GM12878 (cell line): Measurements from ENCODE around the gene LRBA.

ENCODE experiments used
- KAT2A ChIP-seq: conservative IDR thresholded peaks from 2 replicates; pipeline ENCODE4 v1.6.1; 2011; ENCODE audit warnings: low read depth, low read length; ENCODE audit not compliant: control insufficient read depth
- NFIC ChIP-seq: IDR thresholded peaks from 2 replicates; pipeline ENCODE4 v1.6.1; 2012; ENCODE audit warnings: low read depth, mild to moderate bottlenecking, inconsistent platforms, low read length, moderate library complexity
- RFX5 ChIP-seq: IDR thresholded peaks from 2 replicates; pipeline ENCODE4 v1.6.1; 2011; ENCODE audit warnings: low read depth, low read length, improper control_type of control experiment
- SIN3A ChIP-seq: IDR thresholded peaks from 2 replicates; pipeline ENCODE4 v1.6.1; 2012; ENCODE audit warnings: low read depth, low read length, improper control_type of control experiment
- ZNF24 ChIP-seq: fragments of 450-650 bp; IDR thresholded peaks from 2 replicates; pipeline ENCODE4 v1.6.1; 2017; ENCODE audit warnings: antibody characterized with exemption, mild to moderate bottlenecking

DNA sequence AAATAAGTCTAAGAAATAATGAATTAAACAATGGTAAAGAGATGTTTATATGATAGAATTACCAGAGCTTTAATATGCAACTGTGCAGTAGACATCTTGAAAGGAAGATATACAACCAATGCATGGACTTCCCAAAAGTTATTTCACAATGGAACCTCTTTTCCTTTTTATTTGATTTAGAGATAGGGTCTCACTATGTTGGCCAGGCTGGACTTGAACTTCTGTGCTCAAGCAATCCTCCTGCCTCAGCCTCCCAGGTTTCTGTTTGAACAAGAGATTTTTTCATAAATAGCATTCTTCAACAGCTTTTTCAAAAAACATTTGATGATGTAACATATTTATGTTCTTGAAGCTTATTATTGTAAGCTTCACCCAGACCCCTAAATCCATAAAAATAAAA is 72.0 kb downstream of the LRBA start:
- TF ChIP-seq ZNF24 (no peak), RFX5 (no peak), KAT2A (no peak), NFIC (no peak), SIN3A (no peak)
